Chondrocyte (in vitro differentiated cells): ENCODE results near the gene AP5B1. TPM values are rescaled to one million over a fixed set of nuclear protein-coding genes. Genes with fewer than 3 reads are reported as not detected.

Experiments
- DNase-seq: peaks from one replicate; pipeline ENCODE4 v3.0.0; 2021; ENCODE audit warnings: mixed read lengths, low spot score
- H3K27ac Mint-ChIP-seq: one replicate; pipeline ENCODE4 v1.8.0; 2021; ENCODE audit warnings: mild to moderate bottlenecking, moderate library complexity, mixed read lengths; ENCODE audit not compliant: unreplicated experiment
- H3K27me3 Mint-ChIP-seq: 2 replicates; pipeline ENCODE4 v1.8.0; 2021; ENCODE audit warnings: low read depth, mixed read lengths
- H3K36me3 Mint-ChIP-seq: 2 replicates; pipeline ENCODE4 v1.8.0; 2021; ENCODE audit warnings: low read depth, mixed read lengths
- H3K4me1 Mint-ChIP-seq: 2 replicates; pipeline ENCODE4 v1.8.0; 2021; ENCODE audit warnings: low read depth, mild to moderate bottlenecking, mixed read lengths
- H3K4me3 Mint-ChIP-seq: one replicate; pipeline ENCODE4 v1.8.0; 2021; ENCODE audit warnings: mild to moderate bottlenecking, moderate library complexity, mixed read lengths; ENCODE audit not compliant: unreplicated experiment
- H3K9me3 Mint-ChIP-seq: 2 replicates; pipeline ENCODE4 v1.8.0; 2021; ENCODE audit warnings: low read depth, mixed read lengths
- CTCF ChIP-seq: fragments of 200-600 bp; sonication (generic); IDR thresholded peaks from 2 replicates; pipeline ENCODE4 v1.5.0; 2021; ENCODE audit warnings: antibody characterized with exemption, mild to moderate bottlenecking, moderate library complexity
- total RNA-seq: library from RNA; stranded (reverse); gene quantifications from 3 replicates; pipeline ENCODE4 v1.2.1, GENCODE V29; 2021

AP5B1 gene
- total RNA-seq, 1 donor from 2014 or later = 14.1 TPM

GRCh38 chr11:65778901-65779668 lies 1.7 kb downstream of the AP5B1 start:
- H3K36me3 Mint-ChIP-seq = peaks cover 3% of the 10 kb centered on the region
- peak overlapping the region; percentile 68 for H3K27ac Mint-ChIP-seq
- H3K4me1 Mint-ChIP-seq = peaks cover 5% of the 10 kb centered on the region
- no peak for TF ChIP-seq CTCF
- peak overlapping the region; percentile 88 for H3K4me3 Mint-ChIP-seq
- no peak for DNase-seq
- peaks cover 4% of the 10 kb centered on the region for H3K27me3 Mint-ChIP-seq
- no peaks in the 10 kb centered on the region for H3K9me3 Mint-ChIP-seq

GRCh38 chr11:65778431-65778900 lies 2.3 kb downstream of the AP5B1 start:
- no peak for DNase-seq
- H3K36me3 Mint-ChIP-seq = peaks cover 3% of the 10 kb centered on the region
- H3K9me3 Mint-ChIP-seq = no peaks in the 10 kb centered on the region
- H3K27me3 Mint-ChIP-seq = peaks cover 4% of the 10 kb centered on the region
- peaks cover 5% of the 10 kb centered on the region for H3K4me1 Mint-ChIP-seq
- H3K27ac Mint-ChIP-seq = no peak overlapping the region
- TF ChIP-seq CTCF = no peak
- no peak overlapping the region for H3K4me3 Mint-ChIP-seq

GRCh38 chr11:65777821-65778361 lies 2.9 kb downstream of the AP5B1 start:
- peaks cover under 1% of the 10 kb centered on the region for H3K27me3 Mint-ChIP-seq
- no peaks in the 10 kb centered on the region for H3K9me3 Mint-ChIP-seq
- DNase-seq = no peak
- no peak overlapping the region for H3K27ac Mint-ChIP-seq
- TF ChIP-seq CTCF = no peak
- H3K4me3 Mint-ChIP-seq = no peak overlapping the region
- peaks cover 3% of the 10 kb centered on the region for H3K36me3 Mint-ChIP-seq
- peaks cover 5% of the 10 kb centered on the region for H3K4me1 Mint-ChIP-seq

GRCh38 chr11:65777241-65777640 lies 3.5 kb downstream of the AP5B1 start:
- Mint-ChIP-seq H3K4me3 (no peak overlapping the region), H3K27ac (no peak overlapping the region), H3K36me3 (peaks cover 3% of the 10 kb centered on the region), H3K4me1 (peaks cover 5% of the 10 kb centered on the region), H3K27me3 (no peaks in the 10 kb centered on the region), H3K9me3 (no peaks in the 10 kb centered on the region)
- no peak for DNase-seq
- no peak for TF ChIP-seq CTCF

GRCh38 chr11:65776710-65777141 lies 4.0 kb downstream of the AP5B1 start:
- DNase-seq = no peak
- no peak overlapping the region for H3K27ac Mint-ChIP-seq
- H3K9me3 Mint-ChIP-seq = no peaks in the 10 kb centered on the region

More at GRCh38 chr11:65776710-65777141, 4.0 kb downstream of the AP5B1 start:
- no peak for TF ChIP-seq CTCF
- Mint-ChIP-seq H3K4me3 (no peak overlapping the region), H3K27me3 (no peaks in the 10 kb centered on the region), H3K36me3 (peaks cover 3% of the 10 kb centered on the region), H3K4me1 (peaks cover 5% of the 10 kb centered on the region)
